OCI-M2 (cell line): Measurements from ENCODE around the gene MSI2.

ENCODE experiments used
- DNase-seq: peaks from one replicate; lab custom pipeline; 2025; ENCODE audit not compliant: unreplicated experiment; lab: John Stamatoyannopoulos, UW

MSI2 gene

GRCh38 chr17:57696050-57696449, 439.7 kb downstream of the MSI2 start:
- DNase-seq, result no peak

GRCh38 chr17:57697197-57697596, 440.9 kb downstream of the MSI2 start:
- no peak for DNase-seq

GRCh38 chr17:57697891-57698711, 441.8 kb downstream of the MSI2 start:
- no peak for DNase-seq

- no peak for DNase-seq
These were observed 443.5 kb downstream of the MSI2 start for GRCh38 chr17:57699751-57700219.

- no peak for DNase-seq
These were observed 444.8 kb downstream of the MSI2 start for GRCh38 chr17:57701124-57701523.

- no peak for DNase-seq
These were observed 446.9 kb downstream of the MSI2 start for GRCh38 chr17:57703273-57703672.

- DNase-seq, result no peak
These were observed 448.1 kb downstream of the MSI2 start for GRCh38 chr17:57704448-57704847.

- no peak for DNase-seq
These were observed 449.8 kb downstream of the MSI2 start for GRCh38 chr17:57705921-57706695.

- DNase-seq, result no peak
These were observed 450.4 kb downstream of the MSI2 start for GRCh38 chr17:57706761-57707160.

- DNase-seq, result no peak
These were observed 451.6 kb downstream of the MSI2 start for GRCh38 chr17:57707892-57708291.

- no peak for DNase-seq
These were observed 452.1 kb downstream of the MSI2 start for GRCh38 chr17:57708410-57708809.

- no peak for DNase-seq
These were observed 456.8 kb downstream of the MSI2 start for GRCh38 chr17:57713140-57713539.

- no peak for DNase-seq
These were observed 458.4 kb downstream of the MSI2 start for GRCh38 chr17:57714665-57715180.

GRCh38 chr17:57715981-57716380, 459.7 kb downstream of the MSI2 start:
- DNase-seq, result no peak

- DNase-seq, result no peak
These were observed 462.6 kb downstream of the MSI2 start for GRCh38 chr17:57718878-57719277.

GRCh38 chr17:57720386-57721035, 464.2 kb downstream of the MSI2 start:
- DNase-seq, result no peak

GRCh38 chr17:57721967-57722703, 465.8 kb downstream of the MSI2 start:
- DNase-seq, result no peak

- no peak for DNase-seq
These were observed 466.4 kb downstream of the MSI2 start for GRCh38 chr17:57722704-57723043.

GRCh38 chr17:57723427-57724025, 467.2 kb downstream of the MSI2 start:
- DNase-seq, result no peak

GRCh38 chr17:57724026-57724728, 467.9 kb downstream of the MSI2 start:
- DNase-seq, result no peak
